ENCODE measurements around the gene ROR2.
"Not testable (repeated sequence)": the region's sequence is repeated elsewhere in the genome, so short reads cannot be mapped to it uniquely, and the experiment has no call there.

ROR2 gene

GRCh38 chr9:91555132-91555531 lies 394.9 kb downstream of the ROR2 start:
- DNase-seq = no peak

GRCh38 chr9:91549177-91549576 lies 400.9 kb downstream of the ROR2 start:
- no peak for DNase-seq

- DNase-seq = no peak
Observed at GRCh38 chr9:91547081-91547480, 402.9 kb downstream of the ROR2 start.

GRCh38 chr9:91546574-91546973 lies 403.5 kb downstream of the ROR2 start:
- DNase-seq = no peak

DNA sequence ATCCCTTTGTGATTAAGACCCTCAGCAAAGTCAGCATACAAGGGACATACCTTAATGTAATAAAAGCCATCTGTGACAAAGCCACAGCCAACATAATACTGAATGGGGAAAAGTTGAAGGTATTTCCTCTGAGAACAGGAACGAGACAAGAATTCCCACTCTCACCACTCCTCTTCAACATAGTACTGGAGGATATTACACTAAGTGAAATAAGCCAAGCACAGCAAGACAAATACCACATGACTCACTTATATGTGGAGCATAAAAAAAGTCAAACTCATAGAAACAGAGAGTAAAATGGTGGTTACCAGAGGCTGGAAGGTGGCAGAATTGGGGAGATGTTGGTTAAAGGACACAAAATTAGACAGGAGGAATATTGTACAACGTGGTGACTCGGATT lies 408.3 kb downstream of the ROR2 start:
- no peak for DNase-seq

DNA sequence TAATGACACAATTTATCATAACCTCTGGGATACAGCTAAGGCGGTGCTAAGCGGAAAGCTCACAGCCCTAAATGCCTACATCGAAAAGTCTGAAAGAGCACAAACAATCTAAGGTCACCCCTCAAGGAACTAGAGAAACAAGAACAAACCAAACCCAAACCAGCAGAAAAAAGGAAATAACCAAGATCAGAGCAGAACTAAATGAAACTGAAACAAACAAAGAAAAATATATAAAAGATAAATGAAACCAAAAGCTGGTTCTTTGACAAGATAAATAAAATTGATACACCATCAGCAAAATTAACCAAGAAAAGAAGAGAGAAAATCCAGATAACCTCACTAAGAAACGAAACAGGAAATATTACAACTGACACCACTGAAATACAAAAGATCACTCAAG lies 409.5 kb downstream of the ROR2 start:
- not testable (repeated sequence) for DNase-seq

- no peak for DNase-seq
Observed at GRCh38 chr9:91536211-91536691, 413.8 kb downstream of the ROR2 start.

DNA sequence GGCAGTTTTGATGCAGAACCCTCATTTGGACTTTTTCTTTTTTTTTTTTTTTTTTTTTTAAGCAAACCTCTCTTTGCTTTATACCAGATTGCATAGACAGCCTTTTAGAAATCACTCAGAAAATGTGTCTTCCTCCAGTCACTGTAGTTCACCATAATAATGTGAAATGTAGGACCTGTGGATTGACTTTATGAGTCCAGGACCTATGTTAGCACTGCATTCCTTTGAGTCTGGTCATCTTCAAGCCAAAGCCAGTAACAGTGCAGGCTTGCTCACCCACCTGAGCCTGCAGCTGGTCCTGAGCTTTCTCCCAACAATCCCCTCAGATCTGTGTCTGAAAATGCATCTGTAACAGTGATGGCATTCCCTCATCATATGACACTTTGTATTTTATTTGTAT lies 415.7 kb downstream of the ROR2 start:
- DNase-seq = no peak

DNA sequence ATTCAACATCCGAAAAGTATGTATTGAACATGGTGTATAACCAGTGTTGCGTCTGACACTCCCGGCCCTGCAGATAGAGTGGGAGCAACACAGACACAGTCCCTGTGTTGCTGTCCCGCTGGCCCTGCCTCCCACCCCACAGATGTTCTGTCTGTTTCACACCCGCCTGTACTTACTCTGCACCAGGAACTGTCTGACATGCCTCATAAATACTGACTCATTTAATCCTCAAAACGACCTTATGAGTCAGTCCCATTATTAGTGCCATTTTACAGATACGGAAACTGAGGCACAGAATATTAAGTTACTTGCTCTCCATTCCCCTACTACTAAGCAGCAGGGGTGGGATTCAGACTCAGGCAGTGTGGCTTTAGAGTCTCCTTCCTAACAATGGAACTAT lies 416.6 kb downstream of the ROR2 start:
- DNase-seq = no peak

DNA sequence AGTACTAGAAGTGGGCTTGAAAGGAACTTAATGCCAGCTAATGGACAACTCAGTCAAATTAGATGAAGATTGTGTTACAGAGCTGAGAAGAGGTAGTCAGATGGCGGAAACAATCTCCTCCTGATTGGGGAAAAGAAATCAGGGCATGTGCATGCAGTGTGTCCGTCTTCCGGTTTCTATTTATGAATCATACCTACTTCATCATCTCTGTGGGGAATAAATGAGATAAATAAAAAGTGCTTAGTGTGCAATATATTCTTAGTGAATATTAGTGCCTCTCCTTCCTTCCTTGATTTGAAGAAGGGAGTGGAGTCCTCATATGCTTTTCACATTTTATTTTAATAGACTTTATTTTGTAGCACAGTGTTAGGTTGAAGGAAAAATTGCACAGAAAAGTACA lies 417.7 kb downstream of the ROR2 start:
- DNase-seq = no peak

GRCh38 chr9:91530829-91531228 lies 419.2 kb downstream of the ROR2 start:
- no peak for DNase-seq

GRCh38 chr9:91522481-91522880 lies 427.5 kb downstream of the ROR2 start:
- no peak for DNase-seq

GRCh38 chr9:91519520-91520277 lies 430.3 kb downstream of the ROR2 start:
- no peak for DNase-seq

- no peak for DNase-seq
Observed at GRCh38 chr9:91518462-91518861, 431.6 kb downstream of the ROR2 start.

- no peak for DNase-seq
Observed at GRCh38 chr9:91517801-91518200, 432.2 kb downstream of the ROR2 start.

DNA sequence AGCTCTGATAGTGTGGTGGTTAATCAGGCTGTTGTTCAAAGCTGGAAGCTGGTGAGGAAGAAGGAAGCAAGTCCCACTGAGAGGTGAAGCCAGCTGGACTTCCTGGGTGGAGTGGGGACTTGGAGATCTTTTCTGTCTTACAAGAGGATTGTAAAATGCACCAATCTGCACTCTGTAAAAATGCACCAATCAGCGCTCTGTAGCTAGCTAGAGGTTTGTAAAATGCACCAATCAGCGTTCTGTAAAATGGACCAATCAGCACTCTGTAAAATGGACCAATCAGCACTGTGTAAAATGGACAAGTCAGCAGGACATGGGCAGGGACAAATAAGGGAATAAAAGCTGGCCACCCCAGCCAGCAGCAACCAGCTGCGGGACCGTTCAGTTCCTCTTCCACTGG lies 432.7 kb downstream of the ROR2 start:
- not testable (repeated sequence) for DNase-seq

GRCh38 chr9:91516777-91517176 lies 433.3 kb downstream of the ROR2 start:
- DNase-seq = no peak

- DNase-seq = no peak
Observed at GRCh38 chr9:91516081-91516480, 433.9 kb downstream of the ROR2 start.

- no peak for DNase-seq
Observed at GRCh38 chr9:91515074-91515687, 434.8 kb downstream of the ROR2 start.
